ENCODE data around the gene CHURC1.
A peak's percentile ranks its signal among the peaks of the same experiment; 100 is the strongest.

CHURC1 gene

DNA sequence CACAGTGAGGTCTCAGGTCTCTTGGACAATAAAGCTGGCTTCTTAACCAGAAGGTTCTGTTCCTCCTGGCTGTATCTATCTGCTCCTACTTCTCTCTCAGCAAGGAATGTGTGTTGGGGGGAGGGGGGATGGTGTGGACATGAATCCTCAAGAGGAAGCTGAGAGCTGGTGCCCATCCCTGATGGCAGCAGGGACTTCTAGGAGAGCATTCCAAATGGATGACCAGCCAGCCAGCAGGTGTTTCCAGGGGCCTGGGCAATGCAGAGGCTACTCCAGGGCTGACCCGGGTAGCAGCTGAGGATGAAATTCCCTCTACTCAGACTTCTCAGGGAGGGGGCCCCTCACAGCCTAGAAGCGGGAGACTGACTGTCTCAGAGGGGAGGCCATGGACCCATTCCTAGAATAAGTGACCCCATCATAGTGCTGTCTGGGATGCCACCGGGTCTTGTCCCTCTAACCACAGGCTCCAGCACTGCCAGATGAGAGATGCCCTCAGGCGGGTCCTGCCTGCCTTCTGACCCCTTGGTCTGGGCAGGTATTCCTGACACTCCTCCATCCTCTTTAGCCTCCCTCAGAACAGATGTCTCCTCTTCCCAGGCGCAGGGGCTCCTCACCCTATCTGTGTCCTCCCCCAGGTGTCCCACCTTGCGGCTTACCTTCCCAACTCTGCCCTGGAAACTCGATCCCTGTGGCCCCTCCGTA, 56.7 kb downstream of the CHURC1 start:
- peak; percentile 35; the same call in 1 of the 2 replicates for TF ChIP-seq GLIS2 (tag by site-specific recombination; IDR thresholded peaks at IDR 0.05)
- no peak for TF ChIP-seq ZBTB17 (tag by site-specific recombination; IDR thresholded peaks at IDR 0.05)
- Histone ChIP-seq H3K36me3 (ENCODE audit: control insufficient read depth in 2 of 2, insufficient read depth in 1 of 2, low read length in 2 of 2) (no peaks in the 10 kb centered on the region), H3K4me1 (ENCODE audit: control insufficient read depth, insufficient read depth, low read length) (peaks cover 7% of the 10 kb centered on the region; the same call in 1 of the 2 replicates), H3K4me3 (ENCODE audit: low read depth, low read length) (peak overlapping the region; percentile 74), H3K9me3 (ENCODE audit: control insufficient read depth, insufficient read depth, low read depth, low read length) (no peaks in the 10 kb centered on the region), H3K27ac (ENCODE audit: extremely low read depth, low read depth, low read length) (no peak overlapping the region)
- CTCF ChIA-PET, result interaction anchor here (0.6 to 1.8 kb wide), 8 partner anchors 10 to 147 kb away, joined by 3 to 6 read pairs (median 4); partner anchors contain the start of gene FNTB
- POLR2A ChIA-PET, result interaction anchor here (0.7 to 1.3 kb wide), 2 partner anchors 13 to 49 kb away, joined by 3 read pairs; no protein-coding TSS in a partner anchor

DNA sequence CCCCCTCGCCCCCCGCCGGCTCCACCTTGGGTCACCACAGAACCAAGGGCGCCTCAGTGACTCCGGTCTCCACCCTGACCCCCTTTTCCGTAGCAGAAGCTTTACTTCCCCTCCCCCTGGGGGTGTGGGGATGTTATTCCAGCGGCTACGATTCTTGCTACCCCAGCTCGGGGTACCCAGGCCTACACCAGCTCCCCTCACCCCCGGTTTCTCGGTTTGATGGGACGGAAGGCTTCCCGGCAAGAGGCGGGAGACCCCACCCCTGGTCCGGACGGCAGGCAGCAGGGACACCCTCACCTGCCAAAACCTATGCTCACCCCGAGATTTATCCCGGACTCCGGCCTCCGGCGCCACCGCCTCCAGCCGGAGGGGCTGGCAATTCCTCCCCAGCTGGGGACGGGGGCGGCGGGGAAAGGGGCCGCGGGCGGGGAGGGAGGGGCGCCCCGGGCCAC, 57.3 kb downstream of the CHURC1 start:
- Histone ChIP-seq H3K4me3 (ENCODE audit: low read depth, low read length) (peak overlapping the region; percentile 74), H3K4me1 (ENCODE audit: control insufficient read depth, insufficient read depth, low read length) (peaks cover 7% of the 10 kb centered on the region; the same call in 1 of the 2 replicates), H3K9me3 (ENCODE audit: control insufficient read depth, insufficient read depth, low read depth, low read length) (no peaks in the 10 kb centered on the region), H3K36me3 (ENCODE audit: control insufficient read depth in 2 of 2, insufficient read depth in 1 of 2, low read length in 2 of 2) (no peaks in the 10 kb centered on the region), H3K27ac (ENCODE audit: extremely low read depth, low read depth, low read length) (no peak overlapping the region; the same call in 1 of the 2 replicates)
- ChIA-PET POLR2A (interaction anchor here (0.7 to 1.3 kb wide), 2 partner anchors 12 to 48 kb away, joined by 3 read pairs; no protein-coding TSS in a partner anchor), CTCF (interaction anchor here (0.6 to 1.2 kb wide), 2 partner anchors 10 to 11 kb away, joined by 4 to 5 read pairs; no protein-coding TSS in a partner anchor)
- TF ChIP-seq ZNF335 (tag by site-specific recombination; conservative IDR thresholded peaks at IDR 0.05) (peak; percentile 60), ZBTB48 (tag by site-specific recombination; IDR thresholded peaks at IDR 0.05) (no peak)
- TF ChIP-seq, protein P1, sequence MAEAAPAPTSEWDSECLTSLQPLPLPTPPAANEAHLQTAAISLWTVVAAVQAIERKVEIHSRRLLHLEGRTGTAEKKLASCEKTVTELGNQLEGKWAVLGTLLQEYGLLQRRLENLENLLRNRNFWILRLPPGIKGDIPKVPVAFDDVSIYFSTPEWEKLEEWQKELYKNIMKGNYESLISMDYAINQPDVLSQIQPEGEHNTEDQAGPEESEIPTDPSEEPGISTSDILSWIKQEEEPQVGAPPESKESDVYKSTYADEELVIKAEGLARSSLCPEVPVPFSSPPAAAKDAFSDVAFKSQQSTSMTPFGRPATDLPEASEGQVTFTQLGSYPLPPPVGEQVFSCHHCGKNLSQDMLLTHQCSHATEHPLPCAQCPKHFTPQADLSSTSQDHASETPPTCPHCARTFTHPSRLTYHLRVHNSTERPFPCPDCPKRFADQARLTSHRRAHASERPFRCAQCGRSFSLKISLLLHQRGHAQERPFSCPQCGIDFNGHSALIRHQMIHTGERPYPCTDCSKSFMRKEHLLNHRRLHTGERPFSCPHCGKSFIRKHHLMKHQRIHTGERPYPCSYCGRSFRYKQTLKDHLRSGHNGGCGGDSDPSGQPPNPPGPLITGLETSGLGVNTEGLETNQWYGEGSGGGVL (tag by site-specific recombination; IDR thresholded peaks at IDR 0.05), result peak; percentile 45; the same call in 1 of the 2 replicates

- Histone ChIP-seq H3K36me3 (ENCODE audit: control insufficient read depth in 2 of 2, insufficient read depth in 1 of 2, low read length in 2 of 2) (no peaks in the 10 kb centered on the region), H3K4me1 (ENCODE audit: control insufficient read depth, insufficient read depth, low read length) (peaks cover 7% of the 10 kb centered on the region; the same call in 1 of the 2 replicates), H3K4me3 (ENCODE audit: low read depth, low read length) (peak within 1 kb of the TSS; percentile 74), H3K9me3 (ENCODE audit: control insufficient read depth, insufficient read depth, low read depth, low read length) (no peaks in the 10 kb centered on the region), H3K27ac (ENCODE audit: extremely low read depth, low read depth, low read length) (peak within 1 kb of the TSS; percentile 66; the same call in 1 of the 2 replicates)
- ChIA-PET POLR2A (interaction anchor here (0.7 kb wide), 1 partner anchor 12 kb away, joined by 3 read pairs; no protein-coding TSS in a partner anchor), CTCF (interaction anchor here (0.6 kb wide), 1 partner anchor 10 kb away, joined by 4 read pairs; no protein-coding TSS in a partner anchor)
- TF ChIP-seq ZNF335 (tag by site-specific recombination; conservative IDR thresholded peaks at IDR 0.05) (peak; percentile 23; the same call in 1 of the 2 replicates), PRDM10 (tag by site-specific recombination; IDR thresholded peaks at IDR 0.05) (no peak), SP2 (tag by site-specific recombination; IDR thresholded peaks at IDR 0.05) (peak; percentile 12; the same call in 1 of the 2 replicates), ZBTB26 (tag by site-specific recombination; optimal IDR thresholded peaks at IDR 0.05) (peak; percentile 36), ZBTB20 (tag by site-specific recombination; IDR thresholded peaks at IDR 0.05) (no peak), PATZ1 (tag by site-specific recombination; IDR thresholded peaks at IDR 0.05) (peak; percentile 19; the same call in 1 of the 2 replicates), ZNF37A (tag by site-specific recombination; IDR thresholded peaks at IDR 0.05) (no peak), ZNF341 (tag by site-specific recombination; IDR thresholded peaks at IDR 0.05; ENCODE audit: low read depth) (peak; percentile 45; the same call in 1 of the 2 replicates)
- TF ChIP-seq, protein P1 (tag by site-specific recombination; IDR thresholded peaks at IDR 0.05), result peak; percentile 48
Measured at GRCh38 chr14:64971943-64972791, 57.9 kb downstream of the CHURC1 start, which contains the start of gene RAB15. Gene RAB15, minus strand, starts transcription at chr14:64972336. Its CDS starts 260 bp downstream, at chr14:64972076.

Data from HEK293 (cell line).